ENCODE data around the gene GOLGA6L10. TPM values are rescaled to one million over a fixed set of nuclear protein-coding genes. Genes with fewer than 3 reads are reported as not detected.
"Not testable (repeated sequence)": the region's sequence is repeated elsewhere in the genome, so short reads cannot be mapped to it uniquely, and the experiment has no call there.

The GOLGA6L10 gene
- total and polyA plus RNA-seq, 9 of the 15 experiments (the other 6 are each of a cell fraction or from before 2014, with no cell fraction given) = 0.32 to 7.1 (median 2.0) TPM

GRCh38 chr15:82373661-82374060 lies 24.4 kb upstream of the GOLGA6L10 start:
- H3K4me2 ChIP-seq (ENCODE audit: insufficient read depth, low read length); H3K27me3 ChIP-seq (ENCODE audit: control insufficient read depth in 2 of 2, insufficient read depth in 2 of 2, low read length in 2 of 2); intact Hi-C loops (cut with micrococcal nuclease); H3K36me3 ChIP-seq (ENCODE audit: control insufficient read depth, insufficient read depth, low read length); FAIRE-seq; H3K27ac ChIP-seq (ENCODE audit: extremely low read depth, low read depth, low read length); DNase-seq (ENCODE audit: extremely low read depth in 1 of 4, low spot score in 3 of 4); POLR2A ChIA-PET; H3K4me3 ChIP-seq; H2AFZ ChIP-seq (ENCODE audit: low read depth, low read length); H3K9me1 ChIP-seq (ENCODE audit: control insufficient read depth, insufficient read depth, low read length); BruUV-seq (replicated peaks); H3K9ac ChIP-seq (ENCODE audit: insufficient read depth in 1 of 2, low read depth in 2 of 2, low read length in 2 of 2); H3K4me1 ChIP-seq (replicated peaks in 1 of 2; ENCODE audit: control insufficient read depth in 2 of 2, insufficient read depth in 2 of 2, low read length in 2 of 2); ATAC-seq; H4K20me1 ChIP-seq (replicated peaks; ENCODE audit: control insufficient read depth, insufficient read depth, low read length); CTCF ChIA-PET (ENCODE audit: low intra/inter-chr PET ratio); H3K9me3 ChIP-seq (replicated peaks; ENCODE audit: control insufficient read depth, insufficient read depth, low read depth, low read length): not testable (repeated sequence)
- WGBS (ENCODE audit: insufficient coverage, low coverage, missing lambda C conversion rate) = 37% methylated on average over 2 of the region's 2 CpGs
- TF ChIP-seq, protein P1, sequence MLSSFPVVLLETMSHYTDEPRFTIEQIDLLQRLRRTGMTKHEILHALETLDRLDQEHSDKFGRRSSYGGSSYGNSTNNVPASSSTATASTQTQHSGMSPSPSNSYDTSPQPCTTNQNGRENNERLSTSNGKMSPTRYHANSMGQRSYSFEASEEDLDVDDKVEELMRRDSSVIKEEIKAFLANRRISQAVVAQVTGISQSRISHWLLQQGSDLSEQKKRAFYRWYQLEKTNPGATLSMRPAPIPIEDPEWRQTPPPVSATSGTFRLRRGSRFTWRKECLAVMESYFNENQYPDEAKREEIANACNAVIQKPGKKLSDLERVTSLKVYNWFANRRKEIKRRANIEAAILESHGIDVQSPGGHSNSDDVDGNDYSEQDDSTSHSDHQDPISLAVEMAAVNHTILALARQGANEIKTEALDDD (IDR thresholded peaks at IDR 0.05) = peak; percentile 54; the same call in 1 of the 2 replicates
- in situ Hi-C loops (cut with MboI) = loop anchor here (5.0 kb wide), 1 partner anchor 124 kb away; no protein-coding TSS in a partner anchor
- peaks cover 17% of the 10 kb centered on the region for H3K79me2 ChIP-seq (ENCODE audit: control insufficient read depth, insufficient read depth, low read length)

DNA sequence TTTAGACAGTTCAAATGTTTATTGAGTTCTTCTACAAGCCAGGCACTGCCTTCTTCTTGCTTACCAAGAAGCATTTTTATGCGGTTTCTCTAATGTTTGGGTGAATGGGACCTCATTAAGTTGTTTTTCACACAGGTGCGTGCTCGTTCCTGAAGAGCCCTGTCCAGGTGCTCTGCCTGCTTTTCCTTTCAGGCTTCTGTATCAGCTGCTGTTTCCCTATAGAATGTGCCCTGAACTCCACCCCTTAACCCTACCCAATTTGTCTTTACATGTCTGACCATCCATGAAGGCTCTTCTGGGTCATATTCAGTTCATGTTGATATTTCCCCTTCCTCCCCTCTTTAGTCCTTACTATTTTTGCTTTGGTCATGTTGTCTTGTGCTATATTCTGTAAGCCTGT lies 22.4 kb upstream of the GOLGA6L10 start:
- H3K36me3 ChIP-seq (ENCODE audit: control insufficient read depth, insufficient read depth, low read length) = no peaks in the 10 kb centered on the region
- DNase-seq (ENCODE audit: extremely low read depth in 1 of 4, low spot score in 3 of 4) (no peak), FAIRE-seq (no peak), ATAC-seq (no peak)
- H3K9ac ChIP-seq (ENCODE audit: insufficient read depth in 1 of 2, low read depth in 2 of 2, low read length in 2 of 2) = no peak overlapping the region
- ChIA-PET POLR2A (interaction anchor here (0.8 kb wide), 1 partner anchor 9 kb away, joined by 3 read pairs; no protein-coding TSS in a partner anchor), CTCF (ENCODE audit: low intra/inter-chr PET ratio) (no interaction called here)
- no peak overlapping the region for H3K4me2 ChIP-seq (ENCODE audit: insufficient read depth, low read length)
- intact Hi-C loops (cut with micrococcal nuclease) = no loop called here
- in situ Hi-C loops (cut with MboI) = loop anchor here (5.0 kb wide), 1 partner anchor 126 kb away; no protein-coding TSS in a partner anchor
- no peaks in the 10 kb centered on the region for H3K9me1 ChIP-seq (ENCODE audit: control insufficient read depth, insufficient read depth, low read length)
- no peak overlapping the region for H2AFZ ChIP-seq (ENCODE audit: low read depth, low read length)
- H3K27ac ChIP-seq (ENCODE audit: extremely low read depth, low read depth, low read length) = no peak overlapping the region
- H4K20me1 ChIP-seq (replicated peaks; ENCODE audit: control insufficient read depth, insufficient read depth, low read length) = no peaks in the 10 kb centered on the region
- H3K79me2 ChIP-seq (ENCODE audit: control insufficient read depth, insufficient read depth, low read length) = peaks cover 20% of the 10 kb centered on the region
- no peaks in the 10 kb centered on the region for H3K4me1 ChIP-seq (replicated peaks in 1 of 2; ENCODE audit: control insufficient read depth in 2 of 2, insufficient read depth in 2 of 2, low read length in 2 of 2)
- H3K4me3 ChIP-seq = no peak overlapping the region
- no peaks in the 10 kb centered on the region for H3K9me3 ChIP-seq (replicated peaks; ENCODE audit: control insufficient read depth, insufficient read depth, low read depth, low read length)
- no TSS peak for BruUV-seq (replicated peaks)
- H3K27me3 ChIP-seq (ENCODE audit: control insufficient read depth in 2 of 2, insufficient read depth in 2 of 2, low read length in 2 of 2) = no peaks in the 10 kb centered on the region
- 96% methylated on average over 3 of the region's 3 CpGs for WGBS (ENCODE audit: insufficient coverage, low coverage, missing lambda C conversion rate)
- no peak for TF ChIP-seq STAT6 (CRISPR knock-in tag; IDR thresholded peaks at IDR 0.05)
- no peak for TF ChIP-seq LARP7 (IDR thresholded peaks at IDR 0.05)
- TF ChIP-seq ETV1 (tag; conservative IDR thresholded peaks at IDR 0.05; ENCODE audit: low read depth) = no peak
- no peak for TF ChIP-seq PRMT5 (CRISPR knock-in tag; IDR thresholded peaks at IDR 0.05)
- TF ChIP-seq SRSF7 (optimal IDR thresholded peaks at IDR 0.05; ENCODE audit: low read depth, low read length) = no peak
- no peak for TF ChIP-seq ZNF507 (tag; conservative IDR thresholded peaks at IDR 0.05)
- TF ChIP-seq IRF9 (tag; IDR thresholded peaks at IDR 0.05) = no peak
- TF ChIP-seq MNT (conservative IDR thresholded peaks at IDR 0.05) = no peak

Measured in K562 (cell line).